ENCODE results near the gene ASRGL1. TPM values are rescaled to one million over a fixed set of nuclear protein-coding genes. Genes with fewer than 3 reads are reported as not detected.
A peak's percentile ranks its signal among the peaks of the same experiment; 100 is the strongest.

ASRGL1 gene
- total RNA-seq (6.8 and 6.9 TPM in 2 replicates), polyA plus RNA-seq (17.1 and 21.5 TPM in 2 replicates)

DNA sequence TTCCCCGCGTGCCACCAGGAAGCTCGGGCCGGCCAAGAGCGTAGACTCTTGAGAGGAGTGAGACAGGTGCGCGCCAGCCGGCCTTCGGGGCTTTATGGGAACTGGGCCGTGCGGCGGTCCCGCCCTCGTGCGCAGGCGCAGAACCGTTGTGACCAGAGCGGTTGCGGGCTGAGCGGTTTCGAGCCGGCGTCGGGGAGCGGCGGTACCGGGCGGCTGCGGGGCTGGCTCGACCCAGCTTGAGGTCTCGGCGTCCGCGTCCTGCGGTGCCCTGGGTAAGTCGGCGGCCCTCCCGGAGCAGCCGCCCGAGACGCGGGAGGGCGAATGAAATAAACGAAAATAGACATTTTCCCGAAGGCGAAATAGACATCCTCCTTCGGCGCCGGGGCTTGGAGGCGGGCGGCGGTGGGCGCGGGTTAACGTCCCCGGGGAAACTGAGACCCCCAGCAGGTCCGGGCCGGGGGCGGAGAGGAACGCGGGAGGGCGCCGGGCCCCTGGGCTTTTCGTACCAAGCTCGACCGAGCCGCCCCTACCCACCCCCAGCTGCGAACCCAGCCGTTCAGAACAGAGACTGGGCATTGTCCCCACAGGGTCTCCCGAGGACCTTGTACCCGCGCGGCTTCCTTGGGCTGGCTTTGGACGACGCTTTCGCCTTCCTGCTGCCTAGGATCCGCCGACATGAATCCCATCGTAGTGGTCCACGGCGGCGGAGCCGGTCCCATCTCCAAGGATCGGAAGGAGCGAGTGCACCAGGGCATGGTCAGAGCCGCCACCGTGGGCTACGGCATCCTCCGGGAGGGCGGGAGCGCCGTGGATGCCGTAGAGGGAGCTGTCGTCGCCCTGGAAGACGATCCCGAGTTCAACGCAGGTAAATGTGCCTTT, at the start of gene ASRGL1:
Gene ASRGL1 (plus strand): TSS at position 146 of the 879 bp plus-strand sequence. CDS start 530 bp downstream, at position 676.
- H3K4me1 ChIP-seq (ENCODE audit: low read depth) = no peaks in the 10 kb centered on the region
- H3K36me3 ChIP-seq = no peaks in the 10 kb centered on the region
- no peaks in the 10 kb centered on the region for H3K9me3 ChIP-seq (ENCODE audit: low read depth)
- H3K4me3 ChIP-seq = peak within 1 kb of the TSS; percentile 45
- DNase-seq (ENCODE audit: low read depth in 1 of 2, low spot score in 1 of 2) = peak; percentile 57 to 82
- H3K27me3 ChIP-seq = peaks cover 52% of the 10 kb centered on the region
- TF ChIP-seq, protein P1, sequence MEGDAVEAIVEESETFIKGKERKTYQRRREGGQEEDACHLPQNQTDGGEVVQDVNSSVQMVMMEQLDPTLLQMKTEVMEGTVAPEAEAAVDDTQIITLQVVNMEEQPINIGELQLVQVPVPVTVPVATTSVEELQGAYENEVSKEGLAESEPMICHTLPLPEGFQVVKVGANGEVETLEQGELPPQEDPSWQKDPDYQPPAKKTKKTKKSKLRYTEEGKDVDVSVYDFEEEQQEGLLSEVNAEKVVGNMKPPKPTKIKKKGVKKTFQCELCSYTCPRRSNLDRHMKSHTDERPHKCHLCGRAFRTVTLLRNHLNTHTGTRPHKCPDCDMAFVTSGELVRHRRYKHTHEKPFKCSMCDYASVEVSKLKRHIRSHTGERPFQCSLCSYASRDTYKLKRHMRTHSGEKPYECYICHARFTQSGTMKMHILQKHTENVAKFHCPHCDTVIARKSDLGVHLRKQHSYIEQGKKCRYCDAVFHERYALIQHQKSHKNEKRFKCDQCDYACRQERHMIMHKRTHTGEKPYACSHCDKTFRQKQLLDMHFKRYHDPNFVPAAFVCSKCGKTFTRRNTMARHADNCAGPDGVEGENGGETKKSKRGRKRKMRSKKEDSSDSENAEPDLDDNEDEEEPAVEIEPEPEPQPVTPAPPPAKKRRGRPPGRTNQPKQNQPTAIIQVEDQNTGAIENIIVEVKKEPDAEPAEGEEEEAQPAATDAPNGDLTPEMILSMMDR (IDR thresholded peaks at IDR 0.05; ENCODE audit: low read depth, low read length) = no peak
- H3K27ac ChIP-seq = no peak within 1 kb of the TSS

DNA sequence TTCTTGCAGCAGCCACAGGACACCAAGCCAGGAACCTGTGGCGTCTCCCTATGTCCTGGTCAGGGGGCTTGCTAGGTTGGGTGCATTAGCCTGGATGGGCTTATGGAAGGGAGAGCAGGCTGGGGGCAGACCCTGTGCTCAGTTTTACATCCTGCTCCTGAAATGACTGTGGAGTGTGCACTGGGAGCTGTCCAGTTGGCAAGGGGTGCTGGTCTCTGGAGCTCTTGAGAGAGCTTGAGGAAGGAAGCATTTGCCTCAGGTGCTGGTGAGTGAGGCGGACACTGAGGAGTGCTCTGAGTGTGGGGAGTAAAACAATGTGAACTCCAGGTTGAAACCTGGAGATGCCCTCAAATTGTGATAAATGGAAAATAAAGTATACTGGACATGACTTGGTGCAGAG, 41.7 kb upstream of the ASRGL1 start:
- H3K36me3 ChIP-seq = no peaks in the 10 kb centered on the region
- TF ChIP-seq, protein P1 (IDR thresholded peaks at IDR 0.05; ENCODE audit: low read depth, low read length) = no peak
- H3K4me3 ChIP-seq = no peak overlapping the region
- H3K9me3 ChIP-seq (ENCODE audit: low read depth) = no peaks in the 10 kb centered on the region
- no peaks in the 10 kb centered on the region for H3K4me1 ChIP-seq (ENCODE audit: low read depth)
- H3K27ac ChIP-seq = no peak overlapping the region
- DNase-seq (ENCODE audit: low read depth in 1 of 2, low spot score in 1 of 2) = peak; percentile 53 to 76
- no peaks in the 10 kb centered on the region for H3K27me3 ChIP-seq

- Histone ChIP-seq H3K27ac (no peak within 1 kb of the TSS), H3K27me3 (peaks cover 5% of the 10 kb centered on the region), H3K9me3 (ENCODE audit: low read depth) (no peaks in the 10 kb centered on the region), H3K4me1 (ENCODE audit: low read depth) (no peaks in the 10 kb centered on the region), H3K4me3 (no peak within 1 kb of the TSS), H3K36me3 (no peaks in the 10 kb centered on the region)
- no peak for DNase-seq (ENCODE audit: low read depth in 1 of 2, low spot score in 1 of 2)
- TF ChIP-seq, protein P1 (IDR thresholded peaks at IDR 0.05; ENCODE audit: low read depth, low read length) = no peak
Observed at GRCh38 chr11:62298975-62299374, 38.3 kb upstream of the ASRGL1 start, which contains the start of gene SCGB1D4. Gene SCGB1D4, minus strand, starts transcription at chr11:62299075. Its CDS starts 65 bp downstream, at chr11:62299010.

GRCh38 chr11:62306227-62306626, 31.0 kb upstream of the ASRGL1 start:
- H3K27me3 ChIP-seq = peaks cover 9% of the 10 kb centered on the region
- H3K36me3 ChIP-seq = no peaks in the 10 kb centered on the region
- H3K27ac ChIP-seq = no peak overlapping the region
- H3K4me1 ChIP-seq (ENCODE audit: low read depth) = no peaks in the 10 kb centered on the region
- H3K9me3 ChIP-seq (ENCODE audit: low read depth) = no peaks in the 10 kb centered on the region
- TF ChIP-seq, protein P1 (IDR thresholded peaks at IDR 0.05; ENCODE audit: low read depth, low read length) = no peak
- no peak overlapping the region for H3K4me3 ChIP-seq
- DNase-seq (ENCODE audit: low read depth in 1 of 2, low spot score in 1 of 2) = no peak

DNA sequence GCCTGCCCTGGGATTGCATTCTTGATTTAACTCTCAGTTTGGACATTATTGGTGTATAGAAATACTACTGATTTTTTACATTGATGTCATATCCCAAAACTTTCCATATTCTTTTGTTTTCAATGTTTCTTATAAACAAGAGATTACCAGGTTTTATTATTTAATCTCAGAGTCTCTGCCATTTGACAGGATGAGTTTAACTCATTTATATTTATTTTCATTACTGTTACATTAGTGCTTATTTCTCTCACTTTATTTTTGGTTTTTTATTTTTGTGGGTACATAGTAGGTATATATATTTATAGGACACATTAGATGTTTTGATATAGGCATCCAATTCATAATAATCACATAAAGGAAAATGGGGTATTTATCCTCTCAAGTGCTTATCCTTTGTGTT, 29.3 kb upstream of the ASRGL1 start:
- H3K9me3 ChIP-seq (ENCODE audit: low read depth) = no peaks in the 10 kb centered on the region
- H3K27ac ChIP-seq = no peak overlapping the region
- DNase-seq (ENCODE audit: low read depth in 1 of 2, low spot score in 1 of 2) = no peak
- H3K4me1 ChIP-seq (ENCODE audit: low read depth) = no peaks in the 10 kb centered on the region
- peaks cover 21% of the 10 kb centered on the region for H3K27me3 ChIP-seq
- TF ChIP-seq, protein P1 (IDR thresholded peaks at IDR 0.05; ENCODE audit: low read depth, low read length) = no peak
- H3K4me3 ChIP-seq = no peak overlapping the region
- H3K36me3 ChIP-seq = no peaks in the 10 kb centered on the region

All from cardiac muscle cell (in vitro differentiated cells and primary cell).